Measurements from ENCODE around the gene ABCB11.
"Not testable (repeated sequence)": the region's sequence is repeated elsewhere in the genome, so short reads cannot be mapped to it uniquely, and the experiment has no call there.

Gene ABCB11

GRCh38 chr2:168926621-168927386 is 104.3 kb downstream of the ABCB11 start:
- DNase-seq: no peak

- peak; percentile 54 for DNase-seq
Measured at GRCh38 chr2:168920504-168921157, 110.5 kb downstream of the ABCB11 start.

- DNase-seq: no peak
Measured at GRCh38 chr2:168916331-168916675, 114.8 kb downstream of the ABCB11 start.

- no peak for DNase-seq
Measured at GRCh38 chr2:168915441-168916330, 115.4 kb downstream of the ABCB11 start.

- no peak for DNase-seq
Measured at GRCh38 chr2:168913495-168913894, 117.6 kb downstream of the ABCB11 start.

- DNase-seq: no peak
Measured at GRCh38 chr2:168912901-168913369, 118.2 kb downstream of the ABCB11 start.

GRCh38 chr2:168912466-168912865 is 118.7 kb downstream of the ABCB11 start:
- DNase-seq: no peak

- DNase-seq: no peak
Measured at GRCh38 chr2:168910330-168910729, 120.8 kb downstream of the ABCB11 start.

GRCh38 chr2:168907940-168908662 is 123.0 kb downstream of the ABCB11 start:
- DNase-seq: no peak

GRCh38 chr2:168904358-168904757 is 126.8 kb downstream of the ABCB11 start:
- DNase-seq: no peak

GRCh38 chr2:168903888-168904287 is 127.2 kb downstream of the ABCB11 start:
- DNase-seq: no peak

GRCh38 chr2:168901003-168901402 is 130.1 kb downstream of the ABCB11 start, which contains the start of gene G6PC2:
Gene G6PC2 (plus strand): TSS chr2:168901291. CDS start chr2:168901332, 41 bp downstream.
- no peak for DNase-seq

GRCh38 chr2:168897449-168897848 is 133.7 kb downstream of the ABCB11 start:
- DNase-seq: no peak

- DNase-seq: no peak
Measured at GRCh38 chr2:168896783-168897182, 134.3 kb downstream of the ABCB11 start.

- DNase-seq: no peak
Measured at GRCh38 chr2:168895771-168896170, 135.4 kb downstream of the ABCB11 start.

- DNase-seq: no peak
Measured at GRCh38 chr2:168894720-168895119, 136.4 kb downstream of the ABCB11 start.

GRCh38 chr2:168894101-168894500 is 137.0 kb downstream of the ABCB11 start:
- no peak for DNase-seq

- no peak for DNase-seq
Measured at GRCh38 chr2:168892327-168892726, 138.8 kb downstream of the ABCB11 start.

- DNase-seq: peak; percentile 94
Measured at GRCh38 chr2:168890006-168890782, 140.9 kb downstream of the ABCB11 start, which contains the start of gene SPC25. Gene SPC25 (minus strand): TSS chr2:168890430. CDS start chr2:168889519, 911 bp downstream.

GRCh38 chr2:168889635-168890005 is 141.5 kb downstream of the ABCB11 start:
- DNase-seq: no peak

GRCh38 chr2:168884975-168885374 is 146.1 kb downstream of the ABCB11 start:
- no peak for DNase-seq

GRCh38 chr2:168882163-168882562 is 149.0 kb downstream of the ABCB11 start:
- not testable (repeated sequence) for DNase-seq
